HG02938 (cell line): ENCODE results near the gene MAD1L1.

Source experiments
- ATAC-seq: cut with Tn5 transposase; IDR thresholded peaks from one replicate; pipeline ENCODE4 v1.9.1; 2021; ENCODE audit warnings: mild to moderate bottlenecking, moderate library complexity; ENCODE audit not compliant: unreplicated experiment

MAD1L1 gene

DNA sequence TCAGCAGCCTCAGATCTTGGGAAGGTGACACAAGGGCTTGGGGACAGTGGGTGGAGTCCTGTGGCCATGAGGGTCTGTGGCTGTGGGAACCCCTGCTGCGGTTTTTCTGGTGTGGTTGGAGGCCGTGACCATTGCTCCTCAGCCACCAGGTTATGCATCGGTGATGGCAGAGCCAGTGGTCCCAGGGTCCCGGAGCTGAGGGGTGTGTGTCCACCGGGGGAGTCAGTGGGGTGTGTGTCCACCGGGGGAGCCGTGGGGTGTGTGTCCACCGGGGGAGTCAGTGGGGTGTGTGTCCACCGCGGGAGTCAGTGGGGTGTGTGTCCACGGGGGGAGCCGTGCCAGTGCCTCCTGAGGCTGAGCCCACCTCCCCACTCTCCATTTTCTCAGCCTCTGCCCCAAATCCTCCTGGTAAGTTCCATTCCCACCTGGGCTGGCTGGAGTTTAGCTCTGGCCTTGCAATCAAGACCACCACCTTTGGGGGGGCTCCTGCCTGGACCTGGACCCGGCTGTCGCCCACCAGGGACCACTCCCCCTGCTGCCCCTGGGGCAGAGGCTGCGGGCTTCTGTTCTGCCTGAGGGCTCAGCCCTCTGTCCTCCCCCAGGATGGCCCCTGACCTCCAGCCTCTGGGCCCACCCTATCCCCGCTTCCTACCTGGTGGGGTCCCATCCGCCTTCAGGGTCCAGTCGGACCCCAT lies 419.2 kb downstream of the MAD1L1 start:
- no peak for ATAC-seq

GRCh38 chr7:1812509-1813393 lies 420.0 kb downstream of the MAD1L1 start:
- no peak for ATAC-seq

DNA sequence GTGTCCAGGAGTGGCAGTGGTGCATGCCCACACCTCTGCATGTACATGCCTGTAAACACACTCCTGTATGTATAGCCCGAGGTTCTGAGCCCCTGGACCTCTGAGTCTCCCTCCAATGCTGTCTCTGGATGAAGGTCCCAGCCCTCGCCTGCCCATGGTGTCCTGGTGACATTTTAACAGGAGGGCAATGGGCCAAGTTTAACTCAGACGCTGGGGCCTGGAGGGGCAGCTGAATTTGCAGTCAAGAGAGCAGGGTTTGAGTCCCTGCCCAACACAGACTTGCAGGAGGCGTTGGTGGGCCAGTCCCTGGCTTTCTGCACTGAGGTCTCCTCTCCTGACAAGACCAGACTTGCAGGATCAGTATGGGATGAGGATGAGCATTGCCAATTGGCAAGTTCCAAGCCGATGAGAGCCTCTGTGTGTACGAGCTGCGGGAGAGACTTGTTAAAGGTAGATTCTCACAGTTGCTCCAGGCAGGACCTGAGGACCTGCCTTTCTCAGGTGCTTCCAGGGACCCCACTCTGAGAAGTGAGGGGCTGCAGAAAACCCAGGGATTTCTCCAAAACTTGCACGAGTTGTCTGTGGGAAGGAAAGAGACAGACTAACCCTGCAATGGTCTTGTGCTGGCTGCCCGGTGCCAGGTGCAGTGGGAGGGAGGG lies 420.8 kb downstream of the MAD1L1 start:
- no peak for ATAC-seq

- no peak for ATAC-seq
These were observed 421.5 kb downstream of the MAD1L1 start for GRCh38 chr7:1810961-1811849.

- ATAC-seq = no peak
These were observed 422.2 kb downstream of the MAD1L1 start for GRCh38 chr7:1810521-1810920.

DNA sequence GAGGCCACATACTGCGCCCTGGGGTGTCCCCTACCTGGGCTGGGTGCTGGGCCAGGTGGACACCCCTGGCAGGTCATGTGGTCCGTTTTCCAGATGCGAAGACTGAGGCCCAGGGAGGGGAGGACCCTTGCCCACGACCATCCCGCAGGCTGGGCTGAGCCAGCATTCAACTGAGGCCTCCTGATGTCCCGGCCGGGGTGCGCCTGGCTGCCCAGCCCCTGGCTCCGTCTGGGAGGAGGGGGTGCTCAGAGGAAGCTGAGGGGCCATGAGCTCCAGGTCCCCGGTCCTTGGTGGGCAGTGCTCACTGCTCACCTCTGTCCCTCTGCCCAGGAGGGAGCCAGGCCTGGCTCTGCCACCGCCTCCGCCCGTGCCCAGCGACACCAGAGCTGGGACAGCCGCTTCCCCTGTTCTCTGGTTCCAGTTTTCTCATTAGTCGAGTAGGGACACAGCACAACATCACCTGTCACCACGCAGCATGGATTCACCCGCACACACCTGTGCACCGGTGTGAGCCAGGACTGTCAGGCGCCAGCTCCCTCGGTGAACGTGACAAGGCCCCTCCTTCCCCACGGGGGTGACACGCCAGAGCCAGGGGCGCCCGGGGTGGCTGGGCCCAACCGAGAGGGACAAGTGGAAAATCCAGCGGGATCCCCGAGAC lies 423.0 kb downstream of the MAD1L1 start:
- ATAC-seq = no peak

DNA sequence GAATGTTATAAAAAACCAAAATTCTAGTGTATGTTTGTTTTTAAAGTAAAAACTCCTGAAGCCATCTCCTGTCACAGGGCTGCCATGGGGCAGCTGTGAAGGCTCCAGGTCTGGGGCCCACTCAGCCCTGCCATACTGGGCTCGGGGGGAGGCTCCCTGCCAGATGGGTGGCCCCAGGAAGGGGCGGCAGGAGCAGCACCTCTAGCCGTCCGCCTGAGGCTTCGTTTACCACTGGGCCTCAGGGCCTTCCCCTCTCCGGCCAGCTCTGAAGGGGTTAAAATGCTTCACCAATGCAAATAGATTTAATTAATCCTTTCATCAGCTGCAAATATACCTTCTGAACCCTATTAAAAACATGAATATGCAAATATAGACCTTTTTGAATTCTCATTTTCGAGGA lies 423.7 kb downstream of the MAD1L1 start:
- no peak for ATAC-seq

DNA sequence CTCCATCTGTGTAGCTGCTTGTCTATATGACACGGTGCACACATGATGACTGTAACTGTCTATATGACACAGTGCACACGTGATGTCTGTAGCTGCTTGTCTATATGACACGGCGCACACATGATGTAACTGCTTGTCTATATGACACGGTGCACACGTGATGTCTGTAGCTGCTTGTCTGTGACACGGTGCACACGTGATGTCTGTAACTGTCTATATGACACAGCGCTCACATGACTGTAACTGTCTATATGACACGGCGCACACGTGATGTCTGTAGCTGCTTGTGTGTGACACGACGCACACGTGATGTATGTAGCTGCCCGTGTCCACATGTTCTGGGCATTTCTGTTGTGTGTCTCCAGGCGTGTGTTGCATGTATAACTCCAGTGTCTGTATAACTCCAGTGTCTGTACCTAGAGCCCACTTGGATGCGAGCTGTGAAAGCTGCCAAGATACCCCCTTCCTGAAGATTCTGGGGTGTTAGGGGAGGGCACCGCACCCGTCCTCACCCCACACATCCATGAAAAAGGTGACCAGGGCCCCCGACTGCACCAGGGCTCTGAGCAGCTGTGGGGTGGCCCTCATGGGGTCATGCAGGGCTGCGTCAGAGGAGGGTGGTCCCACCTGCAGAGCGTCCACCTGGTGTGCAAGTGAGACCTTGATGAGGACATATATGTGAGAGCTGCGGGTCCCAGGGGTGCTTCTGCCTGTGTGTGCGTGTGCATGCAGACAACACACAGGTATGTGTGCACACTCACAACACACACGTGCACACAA lies 424.7 kb downstream of the MAD1L1 start:
- ATAC-seq = no peak

DNA sequence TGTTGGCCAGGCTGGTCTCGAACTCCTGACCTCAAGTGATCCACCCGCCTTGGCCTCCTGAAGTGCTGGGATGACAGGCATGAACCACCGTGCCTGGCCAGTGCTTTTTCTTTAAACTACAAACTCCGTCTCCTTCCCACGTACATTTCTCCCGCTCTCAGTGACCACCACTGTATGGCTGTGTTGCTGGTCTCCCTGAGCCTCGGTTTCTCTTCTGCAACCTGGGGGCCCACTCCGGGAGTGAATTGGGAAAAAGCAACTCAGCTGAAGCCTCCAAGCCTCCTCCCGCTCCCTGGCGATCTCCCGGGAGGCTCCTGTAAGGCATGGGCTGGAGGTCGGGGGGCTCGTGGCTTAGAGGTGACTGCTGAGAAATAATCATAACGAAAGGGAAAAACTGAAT lies 426.4 kb downstream of the MAD1L1 start:
- no peak for ATAC-seq

DNA sequence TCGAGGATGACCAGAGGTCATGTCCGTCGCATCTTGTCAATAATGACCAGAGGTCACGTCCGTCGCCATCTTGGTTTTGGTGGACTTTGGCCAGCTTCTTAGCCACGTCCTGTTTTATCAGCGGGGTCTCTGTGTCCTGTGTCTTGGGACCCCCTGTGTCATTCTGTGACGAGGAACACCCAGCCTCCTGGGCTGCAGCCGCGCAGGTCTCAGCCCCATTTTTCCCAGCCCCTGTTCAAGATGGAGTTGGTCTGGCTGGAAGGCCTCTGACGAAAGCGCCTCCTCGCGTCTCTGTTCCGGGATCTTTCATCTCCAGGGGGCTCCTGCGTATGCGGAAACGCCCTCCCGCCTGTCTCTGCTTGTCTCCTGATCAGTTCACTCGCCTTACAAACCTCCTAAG lies 428.4 kb downstream of the MAD1L1 start:
- ATAC-seq = no peak

- ATAC-seq = no peak
These were observed 429.8 kb downstream of the MAD1L1 start for GRCh38 chr7:1802899-1803298.

- ATAC-seq = no peak
These were observed 431.8 kb downstream of the MAD1L1 start for GRCh38 chr7:1800902-1801301.

DNA sequence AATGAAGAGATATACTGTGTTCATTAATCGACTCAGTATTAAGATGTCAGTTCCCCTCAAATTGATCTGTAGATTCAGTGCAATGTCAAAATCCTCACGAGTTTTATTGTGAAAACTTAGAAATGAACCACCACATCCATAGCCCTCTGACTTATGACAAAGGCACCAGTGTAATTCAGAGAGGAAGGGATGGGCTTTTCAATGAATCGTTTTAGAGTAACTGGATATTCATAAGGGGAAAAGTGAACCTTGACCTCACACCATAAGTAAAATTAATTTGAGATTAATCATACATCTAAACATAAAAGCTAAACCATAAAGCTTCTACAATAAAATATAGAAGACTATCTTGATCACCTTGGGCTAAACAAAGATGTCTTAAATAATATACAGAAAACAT lies 434.6 kb downstream of the MAD1L1 start:
- ATAC-seq = no peak

DNA sequence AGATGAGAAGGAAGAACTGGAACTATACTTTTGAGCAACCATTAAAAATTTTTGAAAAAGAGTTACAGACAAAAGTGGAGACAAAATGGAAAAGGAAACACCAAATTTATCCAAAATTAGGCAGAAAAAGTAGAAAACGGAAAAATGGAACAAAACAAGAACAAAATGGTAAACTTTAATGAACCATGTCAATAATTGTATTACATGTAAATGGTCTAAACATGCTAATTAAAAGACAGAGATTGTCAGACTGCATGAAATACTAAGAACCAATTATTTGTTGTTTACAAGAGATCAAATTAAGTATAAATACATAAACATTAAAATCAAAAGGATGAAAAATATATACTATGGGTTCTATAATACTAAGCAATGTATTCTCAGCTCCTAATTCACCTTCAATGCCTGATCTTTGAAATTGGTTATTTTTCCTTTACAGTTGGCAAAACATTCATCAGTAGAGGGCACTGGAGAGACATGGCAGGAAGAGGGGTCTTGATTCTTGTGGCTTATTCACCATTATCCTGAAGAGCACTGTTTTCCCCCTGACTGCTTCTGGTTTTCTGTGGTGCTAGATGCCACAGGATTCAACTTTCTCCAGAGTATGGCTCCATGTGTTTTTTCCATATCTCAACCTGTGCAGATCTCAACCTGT lies 437.7 kb downstream of the MAD1L1 start:
- ATAC-seq = no peak

GRCh38 chr7:1787681-1788235 lies 445.0 kb downstream of the MAD1L1 start:
- ATAC-seq = no peak

DNA sequence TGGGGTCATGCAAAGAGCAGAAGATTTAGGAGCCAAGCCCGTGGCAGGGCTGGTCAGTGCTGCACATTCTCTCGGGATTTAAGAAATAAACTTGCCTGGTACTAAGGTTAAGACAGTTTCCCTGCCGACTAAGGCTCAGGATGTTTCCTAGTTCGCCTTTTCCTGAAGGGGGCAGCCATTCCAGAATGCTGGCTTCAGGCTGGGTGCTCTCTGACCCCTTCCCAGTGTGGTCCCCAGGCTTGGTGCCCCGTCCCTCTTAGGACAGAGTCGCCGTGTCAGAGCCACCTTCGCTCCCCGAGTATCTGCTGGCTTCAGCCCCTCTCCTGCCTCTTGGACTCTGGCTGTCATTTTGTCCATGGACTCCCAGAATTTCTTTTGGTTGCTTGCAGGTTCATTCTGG lies 445.5 kb downstream of the MAD1L1 start:
- no peak for ATAC-seq

DNA sequence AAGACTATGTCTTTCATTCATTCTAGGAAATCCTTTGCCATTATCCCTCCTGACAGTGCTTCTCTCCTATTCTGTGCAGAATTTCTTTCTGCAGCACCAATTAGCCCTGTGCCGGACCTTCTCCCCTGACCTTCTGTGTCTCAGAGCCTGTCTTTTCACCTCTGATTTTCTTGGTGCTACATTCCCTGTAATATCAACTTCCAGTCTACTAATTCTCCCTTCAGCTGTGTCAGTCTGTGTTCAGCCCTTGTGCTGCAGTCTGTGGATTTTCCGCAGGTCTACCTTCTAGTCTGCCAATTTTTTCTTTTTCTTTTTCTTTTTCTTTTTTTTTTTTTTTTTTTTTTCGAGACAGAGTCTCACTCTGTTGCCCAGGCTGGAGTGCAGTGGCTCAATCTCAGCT lies 446.9 kb downstream of the MAD1L1 start:
- no peak for ATAC-seq

GRCh38 chr7:1781369-1781768 lies 451.4 kb downstream of the MAD1L1 start:
- no peak for ATAC-seq

GRCh38 chr7:1779445-1779844 lies 453.3 kb downstream of the MAD1L1 start:
- no peak for ATAC-seq
